HUDEP-2 (cell line): ENCODE results near the gene UGT1A8.
"Not testable (repeated sequence)": the region's sequence is repeated elsewhere in the genome, so short reads cannot be mapped to it uniquely, and the experiment has no call there.

Experiments used
- DNase-seq, 76 experiments: peaks; one replicate each; lab custom pipeline; 2025; ENCODE audit not compliant: unreplicated experiment in 76 of 76; lab: John Stamatoyannopoulos, UW

Gene UGT1A8

DNA sequence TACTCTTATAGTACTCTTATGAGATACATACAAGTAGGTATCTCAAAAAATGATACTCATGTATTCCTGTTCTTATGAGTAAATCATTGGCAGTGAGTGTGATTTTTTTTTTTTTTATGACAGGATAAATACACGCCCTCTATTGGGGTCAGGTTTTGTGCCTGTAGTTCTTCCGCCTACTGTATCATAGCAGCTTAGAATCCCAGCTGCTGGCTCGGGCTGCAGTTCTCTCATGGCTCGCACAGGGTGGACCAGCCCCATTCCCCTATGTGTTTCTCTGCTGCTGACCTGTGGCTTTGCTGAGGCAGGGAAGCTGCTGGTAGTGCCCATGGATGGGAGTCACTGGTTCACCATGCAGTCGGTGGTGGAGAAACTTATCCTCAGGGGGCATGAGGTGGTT, at the start of gene UGT1A8:
Gene UGT1A8, plus strand, starts transcription at position 158 of the 400 bp plus-strand sequence. Its CDS starts 75 bp downstream, at position 233.
- not testable (repeated sequence) for DNase-seq

- DNase-seq, result no peak
Observed at GRCh38 chr2:233571001-233571400, 46.4 kb upstream of the UGT1A8 start.

GRCh38 chr2:233571462-233571861, 46.0 kb upstream of the UGT1A8 start:
- DNase-seq, result no peak

- DNase-seq, result no peak
Observed at GRCh38 chr2:233572468-233572867, 45.0 kb upstream of the UGT1A8 start.

GRCh38 chr2:233577341-233577740, 40.1 kb upstream of the UGT1A8 start:
- not testable (repeated sequence) for DNase-seq

GRCh38 chr2:233583217-233583965, 34.0 kb upstream of the UGT1A8 start:
- not testable (repeated sequence) for DNase-seq

GRCh38 chr2:233584210-233584609, 33.2 kb upstream of the UGT1A8 start:
- no peak for DNase-seq

DNA sequence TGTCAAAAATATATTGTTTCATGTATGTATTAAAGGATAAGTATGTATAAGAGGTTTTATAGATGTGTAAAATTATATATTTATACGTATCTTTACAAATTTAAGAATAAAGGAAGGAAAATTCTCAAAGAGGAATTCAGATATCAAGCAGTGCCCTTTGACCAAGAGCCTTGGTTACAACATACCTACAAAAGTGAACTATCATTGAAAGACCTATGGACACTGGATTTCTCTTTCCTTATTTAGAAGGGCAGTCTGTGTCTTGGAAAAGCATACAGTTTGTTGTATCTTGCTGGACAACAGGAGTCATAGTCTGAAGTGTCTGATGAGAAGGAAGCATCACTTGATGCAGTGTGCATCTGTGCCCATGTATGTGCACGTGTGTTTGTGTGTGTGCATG, 29.0 kb upstream of the UGT1A8 start:
- no peak for DNase-seq

DNA sequence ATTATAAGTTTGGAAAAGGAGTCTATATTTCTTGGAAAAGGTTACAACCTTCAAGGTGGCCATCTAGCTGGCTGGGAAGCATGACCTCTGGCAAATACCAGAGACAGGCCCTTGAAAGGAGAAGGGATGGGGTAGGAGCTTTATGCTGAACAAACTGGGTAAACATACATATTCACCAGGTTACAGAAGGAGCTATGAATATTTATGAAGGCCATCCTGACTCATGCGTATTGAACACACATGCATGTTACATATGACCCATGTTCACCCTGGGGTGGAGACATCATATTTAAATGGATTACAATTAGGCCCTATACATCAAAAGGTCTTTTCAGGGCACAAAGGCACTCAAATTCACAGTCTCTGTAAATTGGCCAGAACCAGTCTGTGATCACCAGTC, 24.7 kb upstream of the UGT1A8 start:
- not testable (repeated sequence) for DNase-seq

DNA sequence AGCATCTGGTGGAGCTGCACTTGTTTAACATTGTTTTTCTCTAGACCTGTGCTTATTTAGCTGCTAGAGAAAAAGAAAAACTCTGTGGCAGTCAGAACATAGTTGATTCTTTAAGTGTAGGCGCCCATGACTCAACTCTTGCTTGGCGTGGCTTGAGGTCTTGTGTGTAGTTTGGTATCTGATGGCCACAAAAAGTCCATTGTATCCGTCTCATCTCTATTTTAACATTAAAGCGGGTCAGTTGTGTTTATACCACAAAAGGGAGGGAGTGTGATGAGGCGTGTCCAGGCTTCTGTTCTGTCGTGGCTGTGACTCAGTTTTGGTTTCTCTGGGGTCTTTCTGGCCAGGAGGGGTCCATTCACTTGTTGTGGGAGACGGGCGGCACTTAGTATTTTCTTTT, 24.2 kb upstream of the UGT1A8 start:
- no peak for DNase-seq

DNA sequence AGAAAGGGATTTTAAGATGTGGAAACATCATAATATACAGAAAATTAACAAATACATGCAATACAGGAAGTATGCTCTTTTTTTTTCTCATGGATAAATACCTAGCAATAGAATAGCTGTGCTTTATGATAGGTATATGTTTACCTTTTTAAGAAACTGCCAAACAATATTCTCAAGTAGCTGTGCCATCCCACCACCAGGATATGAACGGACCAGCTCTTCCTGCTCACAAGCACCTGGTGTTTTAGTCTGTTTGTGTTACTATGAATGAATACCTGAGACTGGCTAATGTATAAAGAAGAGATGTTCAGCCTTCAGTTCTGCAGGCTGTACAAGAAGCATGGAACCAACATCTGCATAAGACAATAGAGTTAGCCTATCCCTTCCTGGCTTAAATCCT, 19.9 kb upstream of the UGT1A8 start:
- no peak for DNase-seq

- no peak for DNase-seq
Observed at GRCh38 chr2:233598952-233599351, 18.5 kb upstream of the UGT1A8 start.

DNA sequence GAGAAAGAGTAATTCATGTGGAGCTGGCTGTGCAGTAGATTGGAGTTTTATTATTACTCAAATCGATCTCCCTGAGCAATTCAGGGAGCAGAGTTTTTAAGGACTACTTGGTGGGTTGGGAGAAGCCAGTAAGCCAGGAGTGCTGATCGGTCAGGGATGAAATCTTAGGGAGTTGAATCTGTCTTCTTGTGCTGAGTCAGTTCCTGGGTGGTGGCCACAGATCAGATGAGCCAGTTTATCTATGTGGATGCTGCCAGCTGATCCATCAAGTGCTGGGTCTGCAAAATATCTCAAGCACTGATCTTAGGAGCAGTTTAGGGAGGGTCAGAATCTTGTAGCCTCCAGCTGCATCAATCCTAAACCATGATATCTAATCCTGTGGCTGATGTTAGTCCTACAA, 17.0 kb upstream of the UGT1A8 start:
- DNase-seq, result peak in 6 of 76 experiments; percentile 2 to 13 (median 3)

GRCh38 chr2:233602076-233602475, 15.4 kb upstream of the UGT1A8 start:
- no peak for DNase-seq

DNA sequence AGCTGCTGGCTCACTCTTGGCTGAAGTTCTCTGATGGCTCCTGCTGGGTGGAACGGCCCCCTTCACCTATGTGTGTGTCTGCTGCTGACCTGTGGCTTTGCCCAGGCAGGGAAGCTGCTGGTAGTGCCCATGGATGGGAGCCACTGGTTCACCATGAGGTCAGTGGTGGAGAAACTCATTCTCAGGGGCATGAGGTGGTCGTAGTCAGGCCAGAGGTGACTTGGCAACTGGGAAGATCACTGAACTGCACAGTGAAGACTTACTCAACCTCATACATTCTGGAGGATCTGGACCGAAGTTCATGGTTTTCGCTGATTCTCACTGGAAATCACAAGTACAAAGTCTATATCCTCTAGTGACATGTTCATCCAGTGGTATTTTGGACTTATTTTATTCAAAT, 13.9 kb upstream of the UGT1A8 start:
- no peak for DNase-seq

- DNase-seq, result no peak
Observed at GRCh38 chr2:233604826-233605225, 12.6 kb upstream of the UGT1A8 start.

DNA sequence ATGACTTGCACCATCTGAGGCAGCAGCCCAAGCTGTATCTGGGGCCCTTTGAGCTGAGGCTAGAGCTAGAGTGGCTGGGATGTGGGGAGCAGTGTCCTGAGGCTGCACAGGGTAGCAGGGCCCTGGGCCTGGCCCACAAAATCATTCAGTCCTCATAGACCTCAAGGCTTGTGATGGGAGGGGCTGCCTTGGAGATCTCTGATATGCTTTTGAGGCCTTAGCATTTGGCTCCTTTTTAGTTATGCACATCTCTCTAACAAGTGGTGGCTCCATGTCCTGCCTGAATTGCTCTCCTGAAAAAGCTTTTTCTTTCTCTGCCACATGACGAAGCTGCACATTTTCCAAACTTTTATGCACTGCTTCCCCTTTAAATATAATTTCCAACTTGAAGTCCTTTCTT, 11.8 kb upstream of the UGT1A8 start:
- no peak for DNase-seq

- DNase-seq, result no peak
Observed at GRCh38 chr2:233611284-233611683, 6.1 kb upstream of the UGT1A8 start.

GRCh38 chr2:233620204-233620603, 2.8 kb downstream of the UGT1A8 start:
- no peak for DNase-seq

DNA sequence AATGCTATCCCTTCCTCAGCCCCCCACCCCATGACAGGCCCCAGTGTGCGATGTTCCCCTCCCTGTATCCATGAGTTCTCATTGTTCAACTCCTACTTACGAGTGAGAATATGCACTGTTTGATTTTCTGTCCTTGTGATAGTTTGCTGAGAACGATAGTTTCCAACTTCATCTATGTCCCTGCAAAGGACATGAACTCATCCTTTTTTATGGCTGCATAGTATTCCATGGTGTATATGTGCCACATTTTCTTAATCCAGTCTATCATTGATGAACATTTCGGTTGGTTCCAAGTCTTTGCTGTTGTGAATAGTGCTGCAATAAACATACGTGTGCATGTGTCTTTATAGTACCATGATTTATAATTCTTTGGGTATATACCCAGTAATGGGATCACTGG, 4.4 kb downstream of the UGT1A8 start:
- DNase-seq, result not testable (repeated sequence)

DNA sequence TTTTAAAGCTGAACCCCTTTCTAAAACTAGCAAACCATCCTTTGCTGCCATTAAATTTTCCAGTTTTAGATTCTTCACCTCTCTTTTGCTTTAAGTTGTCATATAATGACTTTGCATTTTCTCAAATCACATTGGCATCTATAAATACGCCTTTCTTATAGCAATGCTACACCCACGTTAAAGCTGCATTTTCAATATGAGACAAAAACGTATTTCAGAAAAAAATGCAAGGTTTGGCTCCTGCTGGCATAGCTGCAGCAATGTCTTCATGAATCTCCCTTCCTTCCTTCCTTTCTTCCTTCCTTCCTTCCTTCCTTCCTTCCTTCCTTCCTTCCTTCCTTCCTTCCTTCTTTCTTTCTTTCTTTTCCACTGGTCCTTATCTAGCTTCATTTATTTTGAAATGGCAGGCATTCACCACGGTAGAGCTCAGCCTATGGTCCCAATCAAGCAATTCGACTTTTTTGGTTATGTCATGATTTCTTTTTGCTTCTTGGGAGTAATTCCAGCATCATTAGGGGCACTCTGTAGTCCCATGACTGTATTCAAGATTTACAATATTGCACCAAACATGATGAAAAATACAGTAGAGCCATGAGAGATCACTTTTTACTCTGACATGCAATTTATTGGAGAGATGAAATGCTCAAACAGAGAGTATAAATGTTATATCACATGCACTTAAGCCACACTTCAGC, 10.0 kb downstream of the UGT1A8 start:
- no peak for DNase-seq

DNA sequence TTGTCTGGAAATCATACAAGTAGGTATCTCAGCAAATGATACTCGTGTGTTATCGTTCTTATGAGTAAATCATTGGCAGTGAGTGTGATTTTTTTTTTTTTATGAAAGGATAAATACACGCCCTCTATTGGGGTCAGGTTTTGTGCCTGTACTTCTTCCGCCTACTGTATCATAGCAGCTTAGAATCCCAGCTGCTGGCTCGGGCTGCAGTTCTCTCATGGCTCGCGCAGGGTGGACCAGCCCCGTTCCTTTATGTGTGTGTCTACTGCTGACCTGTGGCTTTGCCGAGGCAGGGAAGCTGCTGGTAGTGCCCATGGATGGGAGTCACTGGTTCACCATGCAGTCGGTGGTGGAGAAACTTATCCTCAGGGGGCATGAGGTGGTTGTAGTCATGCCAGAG, 18.9 kb downstream of the UGT1A8 start, which contains the start of gene UGT1A10:
Gene UGT1A10, plus strand, starts transcription at position 143 of the 400 bp plus-strand sequence. Its CDS starts 75 bp downstream, at position 218.
- DNase-seq, result not testable (repeated sequence)
